Neural cell (in vitro differentiated cells): ENCODE measurements around the gene C11orf21.

ENCODE experiments used
- MXI1 ChIP-seq: fragments of 450-650 bp; conservative IDR thresholded peaks from 2 replicates; pipeline ENCODE4 v1.6.1; 2014; ENCODE audit warnings: antibody characterized with exemption, mild to moderate bottlenecking; ENCODE audit not compliant: poor library complexity, severe bottlenecking
- POLR2AphosphoS5 ChIP-seq: IDR thresholded peaks from 2 replicates; pipeline ENCODE4 v1.6.1; 2012

DNA sequence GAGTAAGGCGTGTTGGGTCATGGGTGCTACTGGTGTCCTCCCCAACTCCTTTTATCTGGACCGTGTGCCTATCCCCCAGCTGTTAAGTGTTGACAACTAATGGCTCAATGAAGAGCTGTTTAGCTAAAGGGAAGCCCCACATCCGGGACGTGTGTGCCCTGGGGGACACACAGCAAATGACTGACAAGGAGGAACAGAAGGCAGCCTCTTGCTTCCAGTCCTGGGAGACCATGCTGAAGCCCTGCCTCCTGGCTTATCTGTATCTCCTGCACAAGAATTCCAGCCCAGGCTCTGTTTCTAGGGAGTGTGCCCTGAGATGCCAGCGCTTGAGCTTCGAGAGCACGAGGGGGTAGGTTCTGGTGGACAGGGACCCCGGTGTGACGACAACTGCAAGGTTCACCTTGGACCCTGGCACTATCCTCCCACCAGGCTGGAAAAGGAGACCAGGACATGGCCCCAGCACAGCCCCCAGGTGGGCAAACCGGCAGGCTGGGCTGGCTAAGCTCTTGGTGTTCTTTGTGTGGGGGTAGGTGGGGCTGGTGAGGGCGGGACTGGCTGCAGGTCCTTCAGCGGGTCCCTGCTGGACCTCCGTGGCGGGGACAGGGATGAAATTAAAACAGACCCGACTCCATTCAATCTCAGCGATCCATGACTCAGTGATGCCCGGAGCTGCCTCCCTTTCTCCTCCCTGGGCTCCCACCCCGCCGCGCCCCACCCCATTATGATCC lies 52.4 kb downstream of the C11orf21 start:
- no peak for TF ChIP-seq MXI1
- no peak for TF ChIP-seq POLR2AphosphoS5
